IPS-NIHi7 (cell line): ENCODE measurements around the gene DUSP2.

Source experiments
- DNase-seq: peaks from one replicate; pipeline ENCODE4 v3.0.0; 2012; ENCODE audit warnings: mixed read lengths; ENCODE audit errors: extremely low spot score

The DUSP2 gene

GRCh38 chr2:96131813-96132745 lies 13.2 kb downstream of the DUSP2 start:
- DNase-seq: no peak

DNA sequence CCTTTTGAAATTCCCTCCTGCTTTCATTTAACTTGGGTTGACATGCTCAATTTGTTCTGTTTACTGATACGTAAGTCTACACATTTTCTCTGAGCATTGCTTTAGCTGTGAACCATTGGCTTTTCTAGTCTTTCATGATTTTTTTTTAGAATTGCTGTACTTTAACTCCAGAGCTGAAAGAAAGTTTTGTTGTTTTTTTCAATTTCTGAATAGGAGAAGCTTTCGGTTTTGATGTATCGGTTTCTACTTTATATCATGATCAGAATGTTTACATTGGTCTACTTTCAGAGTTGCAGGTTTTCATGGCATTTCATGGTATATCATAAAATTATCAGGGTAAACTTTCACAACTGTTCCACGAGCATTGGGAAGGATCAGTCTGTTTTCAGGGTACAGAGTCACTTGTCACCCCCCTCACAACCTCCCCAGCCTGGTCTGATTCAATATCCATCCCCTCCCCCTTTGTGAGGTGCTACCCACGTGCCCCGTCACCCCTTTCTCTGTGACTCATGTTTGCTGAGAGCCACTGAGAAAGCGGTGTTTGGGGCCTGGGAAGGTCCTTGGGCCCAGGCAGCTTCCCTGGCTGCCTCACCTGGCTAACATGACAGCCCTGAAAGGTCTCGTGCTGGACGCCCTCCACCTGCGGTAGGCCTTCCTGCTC lies 14.0 kb downstream of the DUSP2 start:
- no peak for DNase-seq

DNA sequence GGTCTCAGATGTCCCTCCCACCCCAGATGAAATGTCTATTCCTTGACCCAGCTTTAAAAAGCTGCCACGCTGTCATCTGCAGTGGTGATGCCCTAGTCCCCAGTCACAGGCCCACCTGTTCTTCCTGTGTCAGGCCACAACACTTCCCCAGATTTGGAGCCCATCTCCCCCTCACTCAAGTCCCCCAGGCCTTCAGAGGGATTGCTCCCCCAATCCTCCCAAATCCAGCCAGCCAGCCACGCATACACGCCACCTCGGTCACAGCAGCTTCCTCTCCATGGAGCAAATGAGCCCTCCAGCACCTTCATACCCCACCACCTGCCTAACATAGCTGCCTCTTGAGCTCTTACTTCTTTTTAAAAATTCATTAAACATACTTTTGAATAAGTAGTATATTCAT lies 14.8 kb downstream of the DUSP2 start:
- DNase-seq: no peak

DNA sequence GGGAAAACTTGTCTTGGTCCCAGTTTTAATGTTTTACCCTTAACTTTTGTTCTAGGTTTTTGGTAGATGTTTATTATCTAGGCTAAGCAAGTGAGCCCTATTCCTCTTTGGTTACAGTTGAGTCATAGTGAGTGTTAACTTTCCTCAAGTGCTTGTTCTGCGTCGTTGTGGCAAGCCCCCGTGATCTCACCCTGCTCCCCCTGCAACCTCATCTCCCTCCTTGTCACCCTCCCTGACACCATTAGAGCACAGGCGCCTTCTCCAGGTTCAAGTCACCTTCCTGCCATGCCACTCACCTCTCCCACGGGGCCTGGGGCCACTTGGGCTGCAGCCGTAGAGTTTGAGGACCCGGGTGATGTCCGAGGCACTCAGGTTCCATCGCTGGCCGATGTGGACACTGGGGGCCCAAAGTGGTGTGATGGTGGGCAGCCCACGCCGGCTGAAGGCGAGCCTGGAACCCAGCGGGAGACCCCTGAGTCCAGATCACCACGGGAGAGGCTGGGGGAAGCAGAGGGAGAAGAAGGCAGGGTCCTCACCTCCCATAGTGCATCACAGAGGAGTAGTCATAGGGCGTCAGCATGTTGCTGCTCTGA lies 15.6 kb downstream of the DUSP2 start:
- DNase-seq: no peak

DNA sequence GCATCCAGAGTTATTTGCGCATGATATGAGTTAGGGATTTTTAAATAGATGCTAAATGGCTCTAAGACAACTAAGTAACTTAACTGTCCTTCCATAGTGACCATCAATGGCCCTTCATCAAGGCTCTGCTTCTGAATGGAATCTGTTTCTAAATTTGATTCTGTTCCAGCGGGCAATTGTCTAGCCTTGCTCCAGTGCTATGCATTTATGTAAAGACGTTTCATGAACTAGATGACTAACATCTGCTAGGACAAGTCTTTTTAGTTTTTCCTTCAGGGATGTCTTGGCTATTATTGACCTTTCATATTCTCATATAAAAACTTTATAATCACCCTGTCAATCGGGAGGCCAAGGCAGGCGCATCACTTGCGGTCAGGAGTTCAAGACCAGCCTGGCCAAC lies 16.8 kb downstream of the DUSP2 start:
- no peak for DNase-seq

DNA sequence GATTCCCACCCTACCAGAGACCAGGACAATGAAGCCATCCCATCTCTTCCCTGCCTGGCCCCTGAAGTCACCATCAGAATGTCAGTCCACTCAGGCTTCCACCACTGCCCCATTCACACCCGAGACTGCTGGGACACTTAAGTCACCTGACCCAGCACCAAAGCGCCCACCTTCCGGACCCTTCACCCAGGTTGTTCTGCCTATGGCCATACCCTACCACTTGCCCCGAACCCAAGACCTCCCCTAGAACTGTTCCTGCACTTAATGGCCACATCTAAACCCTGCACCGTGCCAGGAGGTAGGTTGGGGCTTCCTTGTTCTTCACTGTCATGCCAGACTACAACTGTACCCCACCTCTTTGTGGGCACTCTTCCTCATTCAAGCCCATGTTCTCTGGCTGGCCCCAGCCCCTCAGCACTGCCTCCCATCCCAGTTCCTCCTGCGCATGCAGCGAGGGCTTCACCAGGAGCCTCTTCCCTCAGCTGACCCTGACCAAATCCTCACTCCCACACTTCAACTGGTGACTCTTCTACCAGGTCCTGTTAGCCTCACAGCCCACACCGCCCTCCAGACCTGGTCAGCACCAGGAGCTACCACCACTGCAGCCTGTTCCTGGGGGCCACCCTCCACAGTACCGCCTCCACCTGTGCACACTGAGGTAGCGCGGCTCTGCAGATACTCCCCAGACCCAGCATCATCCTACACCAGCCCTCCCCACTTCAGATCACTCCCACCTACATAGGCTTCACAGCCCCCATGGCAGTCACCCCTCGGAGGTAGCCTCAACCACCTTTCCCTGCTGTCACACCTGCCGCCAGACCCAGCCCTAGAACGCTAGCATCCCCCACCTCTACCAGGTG lies 20.6 kb downstream of the DUSP2 start:
- DNase-seq: no peak

GRCh38 chr2:96123936-96124335 lies 21.3 kb downstream of the DUSP2 start:
- DNase-seq: no peak

DNA sequence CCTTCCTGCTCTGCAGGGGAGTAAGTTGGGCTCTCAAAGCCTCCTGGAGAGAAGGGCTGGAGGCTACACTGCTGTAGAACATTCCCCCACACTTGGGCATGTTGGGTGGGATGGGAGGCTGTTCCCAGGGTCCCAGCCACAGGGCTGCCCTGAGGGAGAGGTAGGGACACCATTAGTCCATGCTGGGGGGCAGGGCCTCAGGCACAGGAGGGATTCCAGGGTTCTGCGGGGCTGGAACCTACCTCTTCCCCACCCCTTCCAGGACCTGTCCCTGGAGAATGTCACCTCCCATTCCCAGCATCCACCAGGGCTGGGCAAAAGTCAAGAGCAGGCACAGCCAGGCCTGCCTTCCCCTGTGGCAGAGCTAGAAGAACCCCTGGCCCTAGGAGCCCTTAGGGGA lies 21.9 kb downstream of the DUSP2 start:
- DNase-seq: no peak

DNA sequence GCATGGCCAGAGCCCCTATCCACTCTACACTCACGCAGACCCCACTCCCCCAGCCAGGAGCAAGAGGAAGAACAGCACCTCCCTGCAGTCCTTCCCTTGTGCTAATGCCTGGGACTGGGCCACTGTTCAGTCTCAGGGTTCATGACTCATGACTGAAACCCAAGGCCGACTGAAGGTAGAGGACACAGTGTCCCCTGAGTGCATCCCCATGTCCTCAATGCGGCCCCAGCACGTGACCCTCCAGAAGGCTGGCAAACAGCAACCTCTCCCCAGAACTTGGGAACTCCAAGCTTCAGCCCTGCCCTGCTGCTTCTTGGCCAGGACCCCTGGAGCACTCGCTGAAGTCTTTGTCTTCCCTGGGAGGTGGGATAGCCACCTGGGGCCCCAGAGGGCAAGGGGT lies 22.8 kb downstream of the DUSP2 start:
- no peak for DNase-seq

DNA sequence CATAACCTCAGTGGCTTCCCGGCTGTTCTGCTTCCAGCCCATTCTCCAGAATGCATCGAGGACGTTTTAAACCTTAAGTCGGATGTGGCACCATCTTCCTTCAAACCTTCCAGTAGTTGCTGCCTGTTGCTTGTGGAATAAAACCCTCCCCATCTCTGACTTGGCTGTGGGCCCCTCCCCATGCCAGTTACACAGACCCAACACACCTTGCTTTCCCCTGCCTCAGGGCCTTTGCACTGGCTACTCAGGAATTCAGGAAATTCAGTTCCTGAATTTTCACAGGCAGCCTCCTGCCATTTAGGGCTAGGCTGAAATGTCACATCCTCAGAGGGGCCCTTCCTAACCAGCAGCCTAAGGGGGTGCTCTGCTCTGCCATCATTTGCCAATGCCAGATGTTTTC lies 23.8 kb downstream of the DUSP2 start:
- no peak for DNase-seq

GRCh38 chr2:96120991-96121390 lies 24.2 kb downstream of the DUSP2 start:
- no peak for DNase-seq

DNA sequence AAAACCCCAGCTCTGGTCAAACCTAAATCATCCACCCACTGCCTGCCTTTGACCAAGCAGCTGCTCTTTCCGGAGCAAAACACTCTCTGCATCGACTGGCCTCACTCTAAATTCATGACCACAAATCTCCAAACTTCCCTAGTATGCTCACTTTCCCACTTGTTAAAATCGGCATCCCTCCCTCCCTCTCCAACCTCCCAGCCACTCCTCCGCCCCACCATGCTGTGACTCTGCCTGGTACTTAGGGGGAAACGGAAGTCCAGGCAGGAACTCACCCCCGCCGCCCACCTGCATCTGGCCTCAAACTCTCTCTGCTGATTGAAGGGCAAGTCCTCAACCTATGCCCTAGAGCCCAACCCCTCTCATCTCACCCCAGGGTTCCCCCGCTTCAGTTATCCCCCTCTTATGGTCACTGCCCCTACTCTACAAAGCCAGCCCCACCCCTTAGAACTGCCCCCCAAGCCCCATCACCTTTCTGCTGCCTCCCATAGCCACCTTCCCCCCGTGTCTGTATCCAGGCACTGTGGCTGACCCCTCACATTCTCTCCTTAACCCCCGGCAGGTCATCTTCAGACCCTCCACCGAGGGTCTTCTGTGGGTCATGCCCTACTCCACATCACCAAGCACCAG lies 25.0 kb downstream of the DUSP2 start:
- no peak for DNase-seq

DNA sequence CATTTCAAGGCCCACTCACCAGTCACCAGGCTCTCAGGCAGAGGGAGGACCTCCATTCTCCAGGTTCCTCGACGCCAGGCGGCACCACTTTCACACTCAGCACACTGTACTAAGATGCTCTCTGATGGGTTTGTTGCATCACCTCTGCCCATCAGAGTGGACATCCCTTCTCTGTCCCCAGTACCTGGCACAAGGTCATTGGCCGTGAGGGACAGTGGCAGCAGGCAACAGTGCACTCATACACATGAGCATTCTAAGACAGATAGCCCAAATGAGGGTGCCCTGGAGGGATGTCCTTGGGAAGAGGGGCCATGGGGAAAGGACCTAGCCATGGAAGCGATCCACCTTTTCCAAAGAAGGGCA lies 25.9 kb downstream of the DUSP2 start:
- no peak for DNase-seq

DNA sequence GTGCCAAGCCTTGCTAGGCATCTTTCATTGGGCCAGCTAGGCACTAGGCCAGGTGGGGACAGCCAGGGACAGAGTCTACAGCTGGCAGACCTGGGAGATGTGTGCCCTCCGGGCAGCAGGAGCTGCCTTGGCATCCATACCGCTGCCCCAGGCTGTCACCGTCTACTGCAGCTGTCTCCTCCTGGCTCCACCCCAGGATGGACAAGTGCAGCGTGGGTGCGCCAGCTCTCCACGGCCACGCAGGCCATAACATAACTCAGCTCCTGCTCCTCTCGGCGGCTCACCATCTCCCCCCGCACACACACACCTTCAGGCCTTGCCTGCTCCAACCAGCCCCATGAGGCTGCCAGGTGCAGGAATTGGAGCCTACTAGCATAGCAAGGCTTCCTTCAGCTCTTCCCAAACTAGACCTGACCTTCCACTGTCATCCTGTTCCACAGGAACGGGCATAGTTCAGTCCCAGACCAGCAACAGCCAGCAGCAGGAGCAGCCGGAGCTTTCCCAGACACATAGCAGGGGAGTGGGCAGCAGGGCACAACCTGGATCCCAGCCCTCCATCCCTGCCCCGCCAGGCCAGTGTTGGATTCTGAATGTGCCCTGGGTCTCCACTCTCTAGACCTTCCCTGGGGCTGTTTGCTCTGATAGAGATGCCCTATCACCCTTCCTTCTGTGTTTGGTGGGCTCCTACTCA lies 26.4 kb downstream of the DUSP2 start:
- no peak for DNase-seq

- no peak for DNase-seq
Observed at GRCh38 chr2:96117701-96118588, 27.3 kb downstream of the DUSP2 start.

DNA sequence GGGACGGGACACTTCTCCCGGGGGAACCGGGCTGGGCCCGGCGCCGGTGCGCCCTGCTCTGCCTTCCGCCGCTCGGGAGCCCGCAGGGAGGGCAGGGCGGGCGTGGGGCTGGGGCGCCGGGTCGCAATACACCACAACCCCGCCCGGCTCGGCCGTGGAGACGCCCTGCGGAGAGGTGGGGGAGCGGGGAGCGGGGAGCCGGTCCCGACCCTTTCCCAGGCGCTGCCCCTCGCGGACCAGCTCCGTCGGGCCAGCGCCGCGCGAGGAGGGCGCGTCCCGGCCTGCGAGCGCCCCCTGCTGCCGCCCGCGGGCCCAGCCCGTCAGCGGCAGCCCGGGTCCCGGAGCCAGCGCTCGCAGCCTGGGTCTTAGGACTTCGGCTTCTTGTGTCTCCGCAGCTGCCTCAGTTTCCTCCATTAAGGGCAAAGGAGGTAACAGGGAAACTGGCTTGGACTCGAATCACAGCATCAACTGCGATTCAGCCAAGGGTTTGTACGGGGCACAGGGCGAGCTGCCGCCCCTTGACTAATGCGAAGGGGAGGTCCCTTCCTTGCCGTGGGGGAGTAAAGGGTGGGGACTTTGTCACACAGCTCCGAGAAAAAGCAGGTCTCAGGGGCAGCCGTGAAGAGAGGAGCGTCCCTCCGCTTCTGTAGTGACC lies 28.2 kb downstream of the DUSP2 start:
- peak; percentile 95 for DNase-seq

GRCh38 chr2:96116424-96116878 lies 28.8 kb downstream of the DUSP2 start, which contains the start of gene ADRA2B:
Gene ADRA2B, minus strand, starts transcription at chr2:96116571. Its CDS starts 422 bp downstream, at chr2:96116149.
- DNase-seq: peak; percentile 93

DNA sequence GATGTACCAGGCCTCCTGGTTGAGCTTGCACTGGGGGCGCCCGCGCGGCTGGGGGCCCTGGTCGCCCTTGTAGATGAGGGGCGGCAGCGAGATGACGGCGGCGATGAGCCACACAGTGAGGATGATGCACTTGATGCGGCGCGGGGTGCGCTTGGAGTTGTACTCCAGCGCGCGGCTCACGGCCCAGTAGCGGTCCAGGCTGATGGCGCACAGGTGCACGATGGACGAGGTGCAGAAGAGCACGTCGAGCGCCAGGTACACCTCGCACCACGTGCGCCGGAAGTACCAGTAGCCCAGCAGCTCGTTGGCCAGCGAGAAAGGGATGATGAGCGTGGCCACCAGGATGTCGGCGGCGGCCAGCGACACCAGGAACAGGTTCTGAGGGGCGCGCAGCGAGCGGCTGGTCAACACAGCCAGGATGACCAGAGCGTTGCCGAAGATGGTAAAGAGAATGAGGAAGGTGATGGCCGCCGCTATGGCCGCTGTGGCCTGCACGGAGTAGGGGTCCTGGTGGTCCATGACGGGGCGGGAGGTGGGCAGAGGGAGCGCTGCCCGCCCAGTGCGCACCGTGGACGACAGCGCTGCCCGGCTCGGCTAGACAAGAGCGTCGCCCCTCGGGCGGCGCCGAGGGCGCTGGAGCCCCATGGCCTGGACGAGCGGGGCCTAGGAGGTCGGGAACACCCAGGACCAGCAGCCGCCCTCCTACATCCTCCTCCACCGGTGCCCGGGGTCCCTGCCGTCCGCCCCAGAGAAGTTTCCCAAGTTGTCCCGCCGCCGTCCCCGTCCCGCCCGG lies 29.4 kb downstream of the DUSP2 start:
- DNase-seq: no peak
